ENCODE data around the gene MRPL27.

The MRPL27 gene

DNA sequence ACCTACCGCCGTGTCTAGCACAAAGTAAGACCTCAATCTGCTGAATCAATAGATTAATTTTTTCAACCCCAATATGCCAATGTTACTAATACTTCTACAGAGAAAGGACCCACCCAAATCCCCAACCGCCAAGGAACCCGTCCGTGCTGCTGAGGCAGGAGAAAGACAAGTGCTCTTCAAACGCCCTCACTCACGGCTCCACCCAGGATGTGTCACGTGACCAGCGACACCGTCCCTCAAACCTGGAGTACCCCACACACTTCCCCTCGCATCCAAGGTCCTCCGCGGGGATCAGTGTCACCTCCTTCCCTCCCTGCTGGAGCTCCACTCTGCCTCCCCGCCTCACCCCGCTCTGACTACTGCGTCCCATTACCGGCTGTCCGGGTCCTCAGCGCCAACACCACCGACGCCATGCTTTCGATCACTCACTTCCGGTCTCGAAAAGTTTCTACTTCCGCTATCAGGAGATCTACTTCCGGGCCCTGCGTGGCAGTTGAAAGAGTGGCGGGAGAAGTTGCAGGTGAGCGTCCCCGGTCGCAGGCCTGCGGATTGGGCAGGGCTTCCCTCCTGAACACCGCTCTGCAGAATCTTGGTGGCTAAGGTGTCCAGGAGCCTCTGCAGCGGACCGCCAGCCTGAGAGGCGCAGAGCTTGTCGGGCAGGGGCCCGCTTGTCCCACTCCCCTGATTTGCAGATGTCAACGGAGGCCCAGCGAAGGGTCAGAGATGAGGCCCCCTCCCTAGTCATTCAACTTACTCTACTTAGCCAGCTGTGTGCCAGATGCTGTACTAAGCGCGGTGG is at the start of gene MRPL27, which contains the start of gene EME1:
TSS of gene MRPL27 (minus strand) at position 427 of the 799 bp plus-strand sequence. CDS start at position 413, 14 bp downstream.
TSS of gene EME1 (plus strand) at position 472 of the 799 bp plus-strand sequence. CDS start 1,980 bp downstream, outside the sequence.
- no peaks in the 10 kb centered on the region for H3K9me3 ChIP-seq (ENCODE audit: control insufficient read depth, insufficient read depth, low read depth, low read length)
- H3K27ac ChIP-seq (ENCODE audit: extremely low read depth, low read depth, low read length): peak within 1 kb of the TSS; percentile 86
- H3K4me3 ChIP-seq (ENCODE audit: low read depth, low read length): peak within 1 kb of the TSS; percentile 97
- ChIA-PET CTCF (interaction anchor here (0.7 to 2.2 kb wide), 7 partner anchors 11 to 173 kb away, joined by 3 to 17 read pairs (median 6); partner anchors contain the start of genes LRRC59 and RSAD1), POLR2A (interaction anchor here (0.6 to 3.6 kb wide), 7 partner anchors 8 to 27 kb away, joined by 3 to 15 read pairs (median 5); partner anchors contain the start of genes LRRC59 and XYLT2)
- H3K36me3 ChIP-seq (ENCODE audit: control insufficient read depth in 2 of 2, insufficient read depth in 1 of 2, low read length in 2 of 2): peaks cover 40 to 68% of the 10 kb centered on the region in 2 experiments
- H3K4me1 ChIP-seq (ENCODE audit: control insufficient read depth, insufficient read depth, low read length): peaks cover 8% of the 10 kb centered on the region
- no peak for TF ChIP-seq ZFP3 (tag by site-specific recombination; IDR thresholded peaks at IDR 0.05; ENCODE audit: low read depth)
- TF ChIP-seq GLI4 (tag by site-specific recombination; IDR thresholded peaks at IDR 0.05): no peak
- TF ChIP-seq BCL6B (tag by site-specific recombination; IDR thresholded peaks at IDR 0.05): no peak
- TF ChIP-seq ZBTB26 (tag by site-specific recombination; optimal IDR thresholded peaks at IDR 0.05): peak; percentile 34
- no peak for TF ChIP-seq ZNF521 (tag by site-specific recombination; IDR thresholded peaks at IDR 0.05)
- no peak for TF ChIP-seq ZNF114 (tag by site-specific recombination; IDR thresholded peaks at IDR 0.05)
- no peak for TF ChIP-seq ZNF214 (tag by site-specific recombination; IDR thresholded peaks at IDR 0.05; ENCODE audit: borderline replicate concordance)
- no peak for TF ChIP-seq ZNF677 (tag by site-specific recombination; IDR thresholded peaks at IDR 0.05)
- peak; percentile 58; the same call in 1 of the 2 replicates for TF ChIP-seq ZNF548 (tag by site-specific recombination; IDR thresholded peaks at IDR 0.05)
- TF ChIP-seq ZBTB6 (tag by site-specific recombination; IDR thresholded peaks at IDR 0.05): no peak
- TF ChIP-seq GFI1B (tag by site-specific recombination; IDR thresholded peaks at IDR 0.05): no peak
- TF ChIP-seq ZNF394 (tag by site-specific recombination; IDR thresholded peaks at IDR 0.05; ENCODE audit: borderline replicate concordance): peak; percentile 78; the same call in 1 of the 2 replicates
- no peak for TF ChIP-seq FEZF1 (tag by site-specific recombination; IDR thresholded peaks at IDR 0.05)
- TF ChIP-seq, protein P1, sequence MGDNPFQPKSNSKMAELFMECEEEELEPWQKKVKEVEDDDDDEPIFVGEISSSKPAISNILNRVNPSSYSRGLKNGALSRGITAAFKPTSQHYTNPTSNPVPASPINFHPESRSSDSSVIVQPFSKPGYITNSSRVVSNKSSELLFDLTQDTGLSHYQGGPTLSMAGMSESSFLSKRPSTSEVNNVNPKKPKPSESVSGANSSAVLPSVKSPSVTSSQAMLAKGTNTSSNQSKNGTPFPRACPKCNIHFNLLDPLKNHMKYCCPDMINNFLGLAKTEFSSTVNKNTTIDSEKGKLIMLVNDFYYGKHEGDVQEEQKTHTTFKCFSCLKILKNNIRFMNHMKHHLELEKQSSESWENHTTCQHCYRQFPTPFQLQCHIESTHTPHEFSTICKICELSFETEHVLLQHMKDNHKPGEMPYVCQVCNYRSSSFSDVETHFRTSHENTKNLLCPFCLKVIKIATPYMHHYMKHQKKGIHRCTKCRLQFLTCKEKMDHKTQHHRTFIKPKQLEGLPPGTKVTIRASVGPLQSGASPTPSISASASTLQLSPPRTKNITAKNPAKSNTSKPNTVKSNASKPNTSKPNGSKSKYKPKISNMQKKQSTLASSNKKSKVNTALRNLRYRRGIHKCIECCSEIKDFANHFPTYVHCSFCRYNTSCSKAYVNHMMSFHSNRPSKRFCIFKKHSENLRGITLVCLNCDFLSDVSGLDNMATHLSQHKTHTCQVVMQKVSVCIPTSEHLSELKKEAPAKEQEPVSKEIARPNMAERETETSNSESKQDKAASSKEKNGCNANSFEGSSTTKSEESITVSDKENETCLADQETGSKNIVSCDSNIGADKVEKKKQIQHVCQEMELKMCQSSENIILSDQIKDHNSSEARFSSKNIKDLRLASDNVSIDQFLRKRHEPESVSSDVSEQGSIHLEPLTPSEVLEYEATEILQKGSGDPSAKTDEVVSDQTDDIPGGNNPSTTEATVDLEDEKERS (tag by site-specific recombination; IDR thresholded peaks at IDR 0.05): 0 out of 2 replicates have a peak, but pooled peaks have one; percentile 16
- TF ChIP-seq, protein P2, sequence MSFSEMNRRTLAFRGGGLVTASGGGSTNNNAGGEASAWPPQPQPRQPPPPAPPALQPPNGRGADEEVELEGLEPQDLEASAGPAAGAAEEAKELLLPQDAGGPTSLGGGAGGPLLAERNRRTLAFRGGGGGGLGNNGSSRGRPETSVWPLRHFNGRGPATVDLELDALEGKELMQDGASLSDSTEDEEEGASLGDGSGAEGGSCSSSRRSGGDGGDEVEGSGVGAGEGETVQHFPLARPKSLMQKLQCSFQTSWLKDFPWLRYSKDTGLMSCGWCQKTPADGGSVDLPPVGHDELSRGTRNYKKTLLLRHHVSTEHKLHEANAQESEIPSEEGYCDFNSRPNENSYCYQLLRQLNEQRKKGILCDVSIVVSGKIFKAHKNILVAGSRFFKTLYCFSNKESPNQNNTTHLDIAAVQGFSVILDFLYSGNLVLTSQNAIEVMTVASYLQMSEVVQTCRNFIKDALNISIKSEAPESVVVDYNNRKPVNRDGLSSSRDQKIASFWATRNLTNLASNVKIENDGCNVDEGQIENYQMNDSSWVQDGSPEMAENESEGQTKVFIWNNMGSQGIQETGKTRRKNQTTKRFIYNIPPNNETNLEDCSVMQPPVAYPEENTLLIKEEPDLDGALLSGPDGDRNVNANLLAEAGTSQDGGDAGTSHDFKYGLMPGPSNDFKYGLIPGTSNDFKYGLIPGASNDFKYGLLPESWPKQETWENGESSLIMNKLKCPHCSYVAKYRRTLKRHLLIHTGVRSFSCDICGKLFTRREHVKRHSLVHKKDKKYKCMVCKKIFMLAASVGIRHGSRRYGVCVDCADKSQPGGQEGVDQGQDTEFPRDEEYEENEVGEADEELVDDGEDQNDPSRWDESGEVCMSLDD (tag by site-specific recombination; IDR thresholded peaks at IDR 0.05): peak; percentile 76; the same call in 1 of the 2 replicates
- no peak for TF ChIP-seq ZNF626 (tag by site-specific recombination; IDR thresholded peaks at IDR 0.05)
- TF ChIP-seq WT1 (tag by site-specific recombination; IDR thresholded peaks at IDR 0.05): peak; percentile 59; the same call in 1 of the 2 replicates
- TF ChIP-seq ZNF266 (tag by site-specific recombination; IDR thresholded peaks at IDR 0.05; ENCODE audit: low read depth): no peak
- peak; percentile 98 for TF ChIP-seq YY2 (tag by site-specific recombination; IDR thresholded peaks at IDR 0.05)
- no peak for TF ChIP-seq ZNF426 (tag by site-specific recombination; IDR thresholded peaks at IDR 0.05)
- no peak for TF ChIP-seq ZNF19 (tag by site-specific recombination; IDR thresholded peaks at IDR 0.05; ENCODE audit: low read depth)
- TF ChIP-seq SP7 (tag by site-specific recombination; IDR thresholded peaks at IDR 0.05): peak; percentile 91
- no peak for TF ChIP-seq ZNF274 (IDR thresholded peaks at IDR 0.05; ENCODE audit: low read length)
- TF ChIP-seq ZNF274 (tag by site-specific recombination; IDR thresholded peaks at IDR 0.05; ENCODE audit: borderline replicate concordance): no peak
- TF ChIP-seq, protein P3, sequence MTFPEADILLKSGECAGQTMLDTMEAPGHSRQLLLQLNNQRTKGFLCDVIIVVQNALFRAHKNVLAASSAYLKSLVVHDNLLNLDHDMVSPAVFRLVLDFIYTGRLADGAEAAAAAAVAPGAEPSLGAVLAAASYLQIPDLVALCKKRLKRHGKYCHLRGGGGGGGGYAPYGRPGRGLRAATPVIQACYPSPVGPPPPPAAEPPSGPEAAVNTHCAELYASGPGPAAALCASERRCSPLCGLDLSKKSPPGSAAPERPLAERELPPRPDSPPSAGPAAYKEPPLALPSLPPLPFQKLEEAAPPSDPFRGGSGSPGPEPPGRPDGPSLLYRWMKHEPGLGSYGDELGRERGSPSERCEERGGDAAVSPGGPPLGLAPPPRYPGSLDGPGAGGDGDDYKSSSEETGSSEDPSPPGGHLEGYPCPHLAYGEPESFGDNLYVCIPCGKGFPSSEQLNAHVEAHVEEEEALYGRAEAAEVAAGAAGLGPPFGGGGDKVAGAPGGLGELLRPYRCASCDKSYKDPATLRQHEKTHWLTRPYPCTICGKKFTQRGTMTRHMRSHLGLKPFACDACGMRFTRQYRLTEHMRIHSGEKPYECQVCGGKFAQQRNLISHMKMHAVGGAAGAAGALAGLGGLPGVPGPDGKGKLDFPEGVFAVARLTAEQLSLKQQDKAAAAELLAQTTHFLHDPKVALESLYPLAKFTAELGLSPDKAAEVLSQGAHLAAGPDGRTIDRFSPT (tag by site-specific recombination; IDR thresholded peaks at IDR 0.05): no peak
